SU-DHL-6 (cell line): ENCODE results near the gene DAPK2.

Source experiments
- CTCF ChIP-seq: fragments of 200-600 bp; sonication (generic); IDR thresholded peaks from one replicate; pipeline ENCODE4 v1.5.1; 2017; ENCODE audit warnings: antibody characterized with exemption, mild to moderate bottlenecking, low read length, moderate library complexity; ENCODE audit not compliant: insufficient read depth, poor library complexity, severe bottlenecking
- EZH2phosphoT487 ChIP-seq: fragments of 200-600 bp; sonication (generic), shearing (Covaris generic); conservative IDR thresholded peaks from 2 replicates; pipeline ENCODE4 v1.6.1; 2018; ENCODE audit warnings: mild to moderate bottlenecking, antibody characterized with exemption, low read length, moderate library complexity, mixed read lengths

- TF ChIP-seq CTCF, result no peak
- TF ChIP-seq EZH2phosphoT487, result no peak
Observed at GRCh38 chr15:63947228-63947627, 99.1 kb downstream of the DAPK2 start.
